Neutrophil (primary cell): ENCODE data around the gene ABCF2.

ENCODE experiments used
- H3K27ac ChIP-seq: fragments of 200-600 bp; sonication (generic); 2 replicates; pipeline ENCODE4 v1.5.1; 2016; ENCODE audit warnings: mild to moderate bottlenecking, moderate library complexity
- H3K27me3 ChIP-seq: fragments of 200-600 bp; sonication (generic); 2 replicates; pipeline ENCODE4 v1.6.0; 2016; ENCODE audit warnings: mild to moderate bottlenecking
- H3K36me3 ChIP-seq: fragments of 200-600 bp; sonication (generic); 2 replicates; pipeline ENCODE4 v1.5.1; 2017
- H3K4me1 ChIP-seq, 2 experiments: fragments of 200-600 bp in 1 of 2; sonication (generic) in 1 of 2; 1 replicate in 1 of 2; 2 replicates in 1 of 2; pipeline versions ENCODE4 v1.5.1 to v1.6.1; 2013 to 2016; ENCODE audit warnings: low read depth in 1 of 2, low read length in 1 of 2, mild to moderate bottlenecking in 1 of 2, moderate library complexity in 1 of 2; ENCODE audit not compliant: control insufficient read depth in 1 of 2, insufficient read depth in 1 of 2
- H3K4me3 ChIP-seq, 2 experiments: fragments of 200-600 bp in 1 of 2; sonication (generic) in 1 of 2; 1 replicate in 1 of 2; 2 replicates in 1 of 2; pipeline ENCODE4 v1.5.1; 2013 to 2016; ENCODE audit warnings: low read depth in 1 of 2, low read length in 1 of 2, mild to moderate bottlenecking in 1 of 2, moderate library complexity in 1 of 2
- H3K9me3 ChIP-seq: fragments of 200-600 bp; sonication (generic); 2 replicates; pipeline ENCODE4 v1.5.1; 2016
- CTCF ChIP-seq: fragments of 200-600 bp; sonication (generic); IDR thresholded peaks from 2 replicates; pipeline ENCODE4 v1.5.1; 2016; ENCODE audit warnings: antibody characterized with exemption

The ABCF2 gene

GRCh38 chr7:151210087-151210854 is 16.7 kb downstream of the ABCF2 start, which contains the start of gene H2BK1:
H2BK1 (minus strand) TSS chr7:151210488; CDS start chr7:151210318, 170 bp downstream.
- Histone ChIP-seq H3K36me3 (peaks cover 28% of the 10 kb centered on the region), H3K4me3 (no peak within 1 kb of the TSS), H3K27me3 (peaks cover 40% of the 10 kb centered on the region), H3K27ac (no peak within 1 kb of the TSS), H3K4me1 (no peaks in the 10 kb centered on the region), H3K9me3 (no peaks in the 10 kb centered on the region)
- TF ChIP-seq CTCF = no peak

- Histone ChIP-seq H3K36me3 (peaks cover 21% of the 10 kb centered on the region), H3K27ac (no peak overlapping the region), H3K4me3 (no peak overlapping the region), H3K9me3 (no peaks in the 10 kb centered on the region), H3K27me3 (peaks cover 47% of the 10 kb centered on the region), H3K4me1 (no peaks in the 10 kb centered on the region)
- no peak for TF ChIP-seq CTCF
Measured at GRCh38 chr7:151209588-151209987, 17.4 kb downstream of the ABCF2 start.

GRCh38 chr7:151208253-151208862 is 18.6 kb downstream of the ABCF2 start:
- Histone ChIP-seq H3K36me3 (peaks cover 10% of the 10 kb centered on the region), H3K27me3 (peaks cover 59% of the 10 kb centered on the region), H3K4me3 (no peak overlapping the region), H3K4me1 (no peaks in the 10 kb centered on the region), H3K9me3 (no peaks in the 10 kb centered on the region), H3K27ac (no peak overlapping the region)
- TF ChIP-seq CTCF = no peak

- peaks cover 64% of the 10 kb centered on the region for H3K27me3 ChIP-seq
- H3K27ac ChIP-seq = no peak overlapping the region
- TF ChIP-seq CTCF = no peak
- H3K9me3 ChIP-seq = no peaks in the 10 kb centered on the region
- peaks cover 5% of the 10 kb centered on the region for H3K36me3 ChIP-seq
- H3K4me3 ChIP-seq = no peak overlapping the region
- H3K4me1 ChIP-seq = no peaks in the 10 kb centered on the region
Measured at GRCh38 chr7:151207804-151208203, 19.2 kb downstream of the ABCF2 start.

GRCh38 chr7:151207315-151207714 is 19.7 kb downstream of the ABCF2 start:
- H3K27me3 ChIP-seq = peaks cover 67% of the 10 kb centered on the region
- no peak overlapping the region for H3K4me3 ChIP-seq
- no peaks in the 10 kb centered on the region for H3K9me3 ChIP-seq
- no peak for TF ChIP-seq CTCF
- H3K36me3 ChIP-seq = no peaks in the 10 kb centered on the region
- H3K4me1 ChIP-seq = no peaks in the 10 kb centered on the region
- H3K27ac ChIP-seq = no peak overlapping the region
